NCI-H2107 treated with DMSO at 0.1 percent for 48 hours (cell line): Measurements from ENCODE around the gene GBGT1.

ENCODE experiments used
- DNase-seq: peaks from one replicate; lab custom pipeline; 2025; ENCODE audit not compliant: unreplicated experiment; lab: John Stamatoyannopoulos, UW

The GBGT1 gene

DNA sequence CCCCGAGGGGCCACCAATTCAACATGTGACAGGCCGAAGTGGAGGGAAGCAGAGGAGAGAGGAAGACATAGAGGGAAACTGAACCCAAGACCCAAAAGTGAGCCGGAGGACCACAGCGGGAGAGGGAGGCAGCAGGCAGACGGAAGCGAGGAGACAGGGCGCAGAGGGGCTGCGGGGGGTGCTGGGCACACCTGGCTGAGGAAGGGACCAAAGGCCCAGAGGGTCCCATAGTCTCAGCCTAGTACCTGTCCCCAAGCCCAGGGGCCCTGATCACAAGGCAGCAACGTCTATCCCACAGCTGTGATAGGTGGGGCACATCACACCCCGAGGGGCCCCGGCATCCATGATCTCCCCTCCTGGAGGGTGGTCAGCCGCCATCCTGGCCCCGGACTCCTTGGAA lies 35.6 kb downstream of the GBGT1 start:
- no peak for DNase-seq

DNA sequence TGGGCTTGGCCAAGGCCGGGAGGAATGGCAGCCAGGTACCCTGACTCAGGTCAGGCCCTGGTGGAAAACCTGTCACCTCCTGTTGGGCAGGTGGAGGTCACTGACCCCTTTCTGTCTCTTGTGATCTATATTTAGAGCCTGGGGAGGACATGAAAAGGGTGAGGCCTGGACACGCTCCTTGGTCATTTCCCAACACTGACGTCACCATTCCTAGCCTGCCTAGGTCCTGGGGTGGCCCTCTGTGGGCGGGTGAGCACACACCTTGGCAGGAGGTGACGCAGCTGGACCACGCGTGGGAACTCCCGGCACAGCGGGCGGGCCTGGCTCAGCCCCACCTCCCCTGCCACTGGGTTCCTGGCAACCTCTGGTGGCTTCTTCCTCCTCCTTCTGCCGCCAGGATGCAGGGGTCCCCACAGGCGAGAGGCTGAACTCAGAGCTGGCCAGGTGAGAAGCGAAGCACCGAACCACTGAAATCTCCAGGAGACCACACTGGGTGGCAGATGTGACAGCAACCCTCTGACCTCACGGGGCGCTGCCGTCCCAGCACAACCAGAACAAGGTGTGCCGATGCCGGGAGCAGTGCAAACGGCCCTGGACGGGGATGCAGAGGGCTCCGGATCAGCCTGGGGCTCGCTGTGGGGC lies 36.3 kb downstream of the GBGT1 start:
- no peak for DNase-seq

DNA sequence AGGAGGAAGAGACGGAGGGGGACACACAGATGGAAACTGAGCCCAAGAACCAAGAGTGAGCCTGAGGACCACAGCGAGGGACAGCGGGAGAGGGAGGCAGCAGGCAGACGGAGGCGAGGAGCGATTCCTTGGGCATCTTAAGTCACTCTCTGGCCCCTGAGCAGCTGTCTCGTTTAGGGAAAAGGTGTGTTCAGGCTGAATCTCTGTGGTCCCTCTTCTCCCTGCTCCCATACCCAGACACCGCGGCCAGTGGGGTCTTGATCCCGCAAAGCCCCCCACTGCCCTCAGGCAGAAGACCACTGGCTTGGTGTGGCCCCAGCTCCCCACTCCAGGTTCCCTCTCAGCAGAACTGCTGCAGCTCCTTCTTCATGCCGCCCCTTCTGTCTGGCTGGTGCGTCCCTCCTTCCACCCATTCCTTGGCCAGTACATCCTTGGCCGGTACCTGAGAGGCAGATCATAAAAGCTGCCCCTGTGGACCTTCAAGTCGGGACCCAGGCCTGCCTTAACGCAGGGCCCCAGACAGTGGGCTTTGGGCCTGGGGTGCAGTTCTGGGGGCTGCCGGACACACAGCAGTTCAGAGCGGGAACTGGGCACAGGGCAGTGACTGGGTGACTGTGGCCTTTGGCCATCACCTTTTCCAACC lies 36.9 kb downstream of the GBGT1 start:
- DNase-seq: no peak

DNA sequence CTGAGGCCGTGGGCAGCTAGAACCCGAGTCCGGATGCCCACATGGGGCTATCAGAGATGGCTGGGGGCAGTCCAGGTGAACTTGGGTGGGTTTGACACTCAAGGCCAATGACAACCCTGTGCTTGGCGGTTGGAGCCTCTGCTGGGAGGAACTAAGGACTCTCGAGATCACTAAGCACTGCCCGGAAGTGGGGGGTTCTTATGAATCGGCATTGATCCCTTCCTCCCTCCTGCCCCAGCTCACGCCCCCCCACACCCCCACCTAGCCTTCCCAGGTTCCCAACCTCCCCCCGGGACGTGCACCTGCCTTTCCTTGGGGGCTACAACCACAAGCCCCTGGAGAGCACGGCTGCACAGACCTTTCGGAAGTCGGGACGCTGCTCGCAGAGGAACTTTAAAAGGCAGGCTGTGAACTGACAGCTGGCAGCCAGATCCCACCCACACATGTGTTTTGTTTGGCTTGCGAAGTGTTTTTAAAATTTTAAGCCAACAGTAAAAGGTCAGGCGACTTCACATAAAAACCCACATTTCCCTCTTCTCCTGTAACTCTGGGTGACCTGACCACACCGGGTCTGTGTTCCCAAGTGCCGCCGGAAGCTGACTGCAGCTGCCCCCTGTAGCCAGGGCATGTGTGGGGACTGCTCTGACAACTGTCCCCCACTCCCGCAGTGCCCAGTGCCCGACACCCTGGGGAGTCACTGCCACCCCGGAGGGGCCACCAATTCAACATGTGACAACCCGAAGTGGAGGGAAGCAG lies 37.6 kb downstream of the GBGT1 start:
- no peak for DNase-seq

DNA sequence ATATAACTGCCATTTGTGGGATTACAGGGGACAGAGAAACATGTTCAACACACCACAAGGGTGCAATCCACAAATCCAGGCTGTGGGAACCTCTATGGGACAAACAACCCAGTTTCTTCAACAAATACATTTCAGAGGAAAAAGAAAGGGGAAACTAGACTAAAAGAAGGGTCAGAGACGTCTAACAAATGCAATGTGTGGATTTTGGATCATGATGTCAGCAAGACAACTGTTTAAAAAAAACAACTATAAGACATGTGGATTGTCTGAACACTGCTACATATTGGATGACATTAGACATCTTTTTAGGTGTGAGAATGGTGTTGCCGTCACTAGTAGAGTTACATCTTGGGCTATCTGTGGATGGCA lies 38.8 kb downstream of the GBGT1 start:
- DNase-seq: no peak

DNA sequence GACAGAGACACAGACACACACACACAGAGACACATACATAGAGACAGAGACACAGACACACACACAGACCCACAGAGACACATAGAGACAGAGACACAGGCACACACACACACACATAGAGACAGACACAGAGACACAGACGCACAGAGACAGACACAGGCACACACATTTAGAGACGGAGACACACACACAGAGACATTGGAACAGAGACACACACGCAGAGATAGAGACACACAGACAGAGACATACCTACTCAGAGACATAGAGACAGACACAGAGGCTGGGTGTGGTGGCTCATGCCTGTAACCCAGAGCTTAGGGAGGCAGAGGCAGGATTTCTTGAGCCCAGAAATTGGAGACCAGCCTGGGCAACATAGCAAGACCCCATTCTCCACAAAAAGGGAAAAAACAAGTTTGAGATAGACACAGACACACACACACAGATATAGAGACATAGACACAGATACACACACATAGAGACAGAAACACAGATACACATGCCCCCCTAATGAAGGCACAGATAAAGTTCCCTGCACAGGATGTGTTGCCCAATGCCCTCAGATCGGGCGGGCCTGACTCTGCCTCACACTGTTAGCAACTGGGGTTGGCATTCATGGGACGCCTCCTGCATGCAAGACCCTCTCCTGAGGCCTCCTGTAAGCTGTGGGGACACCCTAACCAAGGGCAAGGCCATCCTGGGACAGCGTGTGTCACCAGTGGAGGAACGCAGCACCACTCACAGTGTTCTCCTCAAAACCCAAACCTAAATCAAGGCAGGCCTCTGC lies 39.4 kb downstream of the GBGT1 start:
- DNase-seq: no peak

DNA sequence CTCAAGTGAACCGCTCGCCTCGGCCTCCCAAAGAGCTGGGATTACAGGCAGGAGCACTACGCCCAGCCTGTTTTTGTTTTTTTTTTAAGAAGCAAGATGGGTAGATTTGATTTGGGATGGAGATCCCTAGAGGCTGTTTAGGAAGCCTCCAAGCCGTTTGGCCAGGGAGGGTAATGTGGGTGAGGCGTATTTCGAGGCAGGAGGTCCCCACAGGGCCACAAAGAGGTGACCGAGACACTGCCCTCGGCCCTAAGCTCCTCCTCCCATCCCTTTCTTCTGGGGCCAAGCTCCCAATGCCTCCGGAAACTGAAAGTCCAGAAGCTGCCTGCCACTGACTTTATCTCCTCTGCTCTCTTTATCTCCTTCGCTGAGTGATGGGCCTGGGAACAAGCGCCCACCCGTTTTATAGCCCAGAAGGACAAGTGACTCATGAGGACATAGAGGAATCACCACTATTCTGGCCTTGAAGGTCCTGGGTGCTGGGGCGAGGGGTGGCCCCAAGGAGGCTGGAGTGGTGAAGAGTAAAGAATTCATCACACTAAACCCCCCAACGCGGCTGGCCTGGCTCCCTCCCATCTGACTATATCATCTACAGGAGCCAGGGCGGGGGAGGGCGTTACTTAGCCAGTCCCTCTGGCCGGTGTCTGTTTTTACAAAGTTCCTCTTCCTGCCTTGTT lies 40.6 kb downstream of the GBGT1 start:
- DNase-seq: no peak

DNA sequence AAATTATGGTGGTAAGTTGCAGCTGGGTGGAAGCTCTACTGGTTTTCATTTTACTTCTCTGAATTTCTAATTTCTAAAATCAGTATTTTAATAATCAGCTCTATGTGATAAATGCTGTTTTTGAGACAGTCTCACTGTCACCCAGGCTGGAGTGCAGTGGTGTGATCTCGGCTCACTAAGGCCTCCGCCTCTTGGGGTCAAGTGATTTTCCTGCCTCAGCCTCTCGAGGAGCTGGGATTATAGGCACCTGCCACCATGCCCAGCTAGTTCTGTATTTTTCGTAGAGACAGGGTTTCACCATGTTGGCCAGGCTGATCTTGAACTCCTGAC lies 41.1 kb downstream of the GBGT1 start:
- DNase-seq: no peak

DNA sequence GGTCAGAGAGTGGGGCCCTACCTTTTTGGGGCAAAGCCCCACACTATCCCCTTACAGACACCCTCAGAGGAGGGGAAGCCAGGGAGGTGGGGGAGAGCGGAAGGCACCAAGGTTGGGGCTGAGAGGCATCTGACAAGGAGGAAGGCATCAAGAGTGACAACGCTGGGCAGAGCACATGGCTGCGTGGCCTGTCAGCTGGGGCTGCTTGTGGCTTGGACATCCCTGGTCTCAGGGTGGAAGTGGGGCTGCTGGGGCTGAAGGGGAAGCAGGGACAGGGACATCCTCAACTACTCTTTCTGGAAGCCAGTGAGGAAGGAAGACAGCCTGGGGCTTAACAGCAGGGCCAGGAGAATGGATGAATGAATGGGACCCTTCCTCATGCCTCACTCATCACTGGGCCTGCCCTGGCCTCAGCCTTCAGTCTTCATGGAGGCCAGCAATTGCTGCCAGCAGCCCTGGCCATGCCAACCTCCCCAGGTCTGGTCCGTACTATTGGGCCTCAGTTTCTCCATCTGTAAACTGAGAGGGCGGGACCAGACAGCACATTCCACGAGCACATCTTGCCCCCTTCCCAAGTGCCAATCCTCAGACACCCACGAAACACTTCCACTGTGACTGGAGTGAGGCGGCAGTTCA lies 41.7 kb downstream of the GBGT1 start:
- DNase-seq: no peak

DNA sequence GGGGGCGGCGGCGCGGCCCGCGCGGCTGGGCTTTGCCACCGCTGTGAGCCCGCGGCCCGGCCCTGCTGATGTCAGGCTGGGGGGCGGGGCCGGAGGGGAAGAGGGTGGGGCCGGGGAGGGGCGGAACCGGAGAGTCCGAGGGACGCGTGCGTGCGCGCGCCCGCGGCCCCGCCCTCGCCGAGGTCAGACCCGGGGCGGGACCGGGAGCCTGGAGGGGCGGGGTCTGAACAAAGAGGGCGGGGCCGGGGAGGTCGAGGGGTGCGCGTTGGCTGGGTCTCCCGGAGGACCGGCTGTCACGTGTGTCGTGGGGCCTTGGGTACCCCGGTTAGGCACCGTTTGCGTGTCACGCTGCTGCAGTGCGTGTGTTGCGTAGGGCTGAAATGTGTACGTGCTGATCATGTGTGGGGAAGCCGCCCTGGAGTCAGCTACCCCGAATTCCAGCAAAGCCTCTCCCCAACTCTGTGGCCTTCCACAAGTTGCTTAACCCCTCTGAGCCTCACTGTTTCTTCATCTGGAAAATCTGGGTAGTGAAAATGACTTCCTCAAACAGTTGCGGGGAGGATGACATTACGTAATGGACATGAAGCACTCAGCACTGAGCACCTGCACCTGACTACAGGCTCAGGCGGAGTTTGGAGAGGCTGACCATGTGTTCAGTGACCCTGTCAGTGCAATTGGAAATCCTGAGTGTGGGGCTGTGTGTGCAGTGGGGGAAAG lies 42.4 kb downstream of the GBGT1 start, which contains the start of gene RALGDS:
TSS of gene RALGDS (minus strand) at position 43 of the 717 bp plus-strand sequence. CDS start 86 bp downstream, outside the sequence.
- peak; percentile 60 for DNase-seq

DNA sequence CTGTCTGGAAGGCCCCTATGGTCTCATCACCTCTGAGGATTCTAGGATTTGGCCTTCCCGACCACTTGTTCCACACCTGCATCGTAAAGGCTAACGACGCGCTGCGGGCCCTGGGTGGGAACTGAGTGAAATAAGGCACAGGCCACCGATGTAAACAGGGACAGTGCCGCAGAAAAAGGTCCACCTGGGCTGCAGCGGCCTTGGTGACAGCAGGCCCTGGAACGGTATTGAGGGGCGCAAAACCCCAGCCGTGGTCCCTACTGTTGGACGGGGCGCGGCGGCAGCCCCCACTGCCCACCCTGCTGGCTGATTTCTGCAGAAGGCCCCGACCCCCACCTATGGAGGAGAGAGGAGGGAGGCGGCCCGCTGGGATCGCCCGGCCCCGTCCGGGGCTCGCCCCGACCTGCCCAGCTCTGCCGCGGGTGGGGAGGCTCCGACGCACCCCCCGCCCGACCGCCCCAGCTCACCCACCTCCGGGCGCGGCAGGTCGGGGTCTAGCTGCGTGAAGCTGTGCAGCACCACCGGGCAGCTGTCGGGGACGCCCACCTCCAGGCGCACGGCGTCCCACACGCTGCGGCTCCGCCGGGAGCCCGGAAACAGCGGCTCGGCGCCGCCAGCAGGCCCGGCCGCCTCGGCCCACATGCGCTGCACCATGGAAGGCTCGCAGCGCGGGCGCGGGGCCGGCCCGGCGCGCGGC lies 43.1 kb downstream of the GBGT1 start:
- no peak for DNase-seq

DNA sequence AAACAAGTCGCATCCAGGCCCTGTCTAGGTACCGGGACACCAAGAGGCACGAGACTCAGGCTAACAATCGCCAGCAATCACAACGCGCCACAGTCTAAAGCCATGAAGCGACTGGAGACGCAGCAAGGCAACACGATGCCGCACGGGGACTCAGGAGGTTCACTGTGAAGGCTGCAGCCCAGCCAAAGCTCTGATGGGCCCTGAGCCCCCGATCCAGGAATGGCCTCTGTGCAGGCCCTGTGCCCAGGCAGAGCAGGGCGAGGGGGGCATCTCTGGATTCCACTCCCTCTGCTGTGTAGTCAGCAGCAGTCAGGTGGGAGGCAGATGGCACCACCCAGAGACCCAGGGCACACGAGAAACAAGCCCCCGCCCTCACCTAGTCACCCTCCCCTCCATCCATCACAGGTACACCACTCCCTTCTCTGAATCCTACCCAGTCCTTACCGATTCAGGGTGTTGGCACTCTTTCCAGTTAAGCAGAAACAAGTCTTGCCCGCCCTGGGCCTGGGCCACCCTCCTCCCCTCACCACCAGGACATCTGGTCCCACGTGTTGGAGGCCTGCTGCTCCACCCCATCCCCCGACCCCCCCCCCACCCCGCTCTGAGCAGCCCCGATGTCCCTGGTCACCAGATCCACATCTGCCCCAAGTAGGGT lies 43.7 kb downstream of the GBGT1 start:
- no peak for DNase-seq

DNA sequence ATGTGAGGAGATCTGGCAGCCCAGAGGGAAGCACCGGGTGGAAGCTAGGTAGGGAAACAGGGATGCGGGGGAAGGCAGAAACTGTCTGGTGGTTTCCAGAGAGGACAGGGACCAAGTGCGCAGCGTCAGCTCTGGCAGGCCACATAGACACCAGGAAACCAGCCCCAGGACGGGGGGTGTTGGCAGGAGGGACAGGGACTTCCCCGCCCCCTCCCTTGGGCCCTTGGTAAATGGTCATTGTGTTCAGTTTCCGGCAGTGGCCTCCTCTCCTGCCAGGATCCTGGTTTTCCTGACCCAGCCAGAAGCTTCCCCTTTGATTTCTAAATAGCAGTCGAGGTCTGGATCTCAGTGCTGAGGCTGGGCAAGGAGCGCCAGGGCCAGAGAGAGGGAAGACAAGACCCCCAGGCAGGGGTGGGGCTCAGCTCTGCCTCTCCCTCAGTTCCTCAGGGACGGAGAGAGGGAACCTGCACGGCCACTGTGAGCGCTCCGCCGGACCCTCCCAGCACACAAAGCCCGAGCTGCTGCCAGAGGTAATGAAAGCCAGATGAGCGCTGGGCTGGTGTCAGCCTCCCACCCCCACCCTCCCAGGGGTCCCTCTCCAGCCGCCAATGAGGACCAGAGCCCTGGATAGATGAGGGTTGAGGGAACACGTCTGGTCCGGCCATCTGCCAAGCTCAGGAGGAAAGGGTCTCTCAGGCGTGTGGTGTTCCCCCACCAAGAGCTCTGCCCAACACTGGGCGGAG lies 44.4 kb downstream of the GBGT1 start:
- no peak for DNase-seq

DNA sequence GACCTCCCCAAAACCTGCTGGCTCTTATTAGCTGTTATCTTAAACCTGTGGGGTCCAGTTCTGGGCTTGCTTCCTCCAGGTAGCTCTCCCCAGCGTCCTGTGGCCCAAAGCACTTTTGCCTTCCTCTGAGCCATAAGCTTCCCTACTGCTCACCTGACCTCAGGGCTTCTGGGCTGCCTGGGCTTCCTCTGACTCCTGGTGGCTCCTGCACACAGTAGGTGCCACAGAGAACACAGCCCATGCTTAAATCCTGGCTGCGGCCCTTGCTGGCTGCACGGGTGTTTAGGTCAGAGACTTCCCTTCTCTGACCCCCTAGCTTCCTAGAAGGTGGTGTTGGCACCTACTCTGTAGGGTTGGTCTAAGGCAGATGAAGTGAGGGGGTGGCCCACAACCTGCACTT lies 45.1 kb downstream of the GBGT1 start:
- DNase-seq: no peak

DNA sequence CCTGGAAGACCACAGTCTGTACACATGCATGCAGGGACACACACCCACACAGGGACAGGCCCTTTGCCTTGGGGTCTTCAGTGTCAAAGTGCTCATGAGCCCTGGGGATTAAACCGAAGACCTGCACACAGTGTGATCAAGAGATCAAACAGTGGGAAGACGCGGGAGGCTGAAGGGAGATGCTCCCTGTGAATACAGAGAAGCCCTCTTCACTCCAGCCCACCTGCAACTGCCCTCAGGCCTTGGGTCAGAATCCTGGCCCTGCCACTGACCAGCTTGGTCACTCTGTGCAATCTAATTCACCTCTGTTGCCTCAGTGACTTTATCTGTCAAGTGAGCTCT lies 45.6 kb downstream of the GBGT1 start:
- no peak for DNase-seq

DNA sequence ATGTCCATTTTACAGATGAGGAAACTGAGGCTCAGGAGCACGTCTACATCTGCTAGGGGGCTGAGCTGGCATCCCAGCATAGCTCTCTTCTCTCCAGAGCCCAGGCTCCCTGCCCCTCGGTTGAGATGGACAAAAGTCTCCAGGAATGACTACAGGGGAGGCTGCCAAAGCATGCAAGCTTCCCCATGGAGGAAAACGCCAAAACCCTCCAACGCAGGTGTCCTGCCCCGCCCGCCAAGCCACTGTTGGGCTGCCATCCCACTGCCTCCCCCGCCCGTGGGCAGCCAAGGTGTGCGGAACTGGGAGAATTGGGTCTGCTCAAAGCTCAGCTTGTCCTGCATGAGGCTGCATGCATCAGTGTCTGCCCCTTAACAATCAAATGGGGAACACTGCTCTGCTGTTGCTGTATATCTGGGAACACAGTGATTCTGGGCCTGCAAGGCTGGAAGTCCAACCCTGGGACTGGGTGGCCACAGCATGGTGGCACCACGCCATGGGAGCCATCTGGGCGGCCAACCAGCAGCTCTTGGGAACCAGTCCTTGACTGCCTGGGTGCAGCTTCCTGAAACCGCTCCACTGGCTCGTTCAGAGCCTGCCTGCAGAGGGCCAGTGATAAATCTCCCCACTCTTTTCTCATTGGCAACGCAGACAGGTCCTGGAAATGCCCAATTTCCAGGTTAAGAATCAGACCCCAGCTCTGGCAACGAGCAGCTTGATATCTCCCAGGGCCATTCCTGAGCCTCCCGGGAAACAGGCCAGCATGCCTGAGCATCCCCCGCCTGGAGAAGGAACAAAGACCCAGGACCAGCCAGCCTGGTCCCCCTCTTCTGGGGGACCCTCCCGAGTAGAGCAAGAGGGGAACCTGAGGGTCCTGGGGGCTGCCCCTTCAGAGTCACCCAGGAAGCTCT lies 46.2 kb downstream of the GBGT1 start:
- no peak for DNase-seq
